Activated CD4-positive, alpha-beta T cell treated with anti-CD3 and anti-CD28 coated beads for 4 hours (primary cell): ENCODE measurements around the gene FOLR1.
A peak's percentile ranks its signal among the peaks of the same experiment; 100 is the strongest.

Experiments
- DNase-seq, 2 donors: peaks; one replicate each; pipeline ENCODE4 v3.0.0-alpha.2; 2020

Gene FOLR1

DNA sequence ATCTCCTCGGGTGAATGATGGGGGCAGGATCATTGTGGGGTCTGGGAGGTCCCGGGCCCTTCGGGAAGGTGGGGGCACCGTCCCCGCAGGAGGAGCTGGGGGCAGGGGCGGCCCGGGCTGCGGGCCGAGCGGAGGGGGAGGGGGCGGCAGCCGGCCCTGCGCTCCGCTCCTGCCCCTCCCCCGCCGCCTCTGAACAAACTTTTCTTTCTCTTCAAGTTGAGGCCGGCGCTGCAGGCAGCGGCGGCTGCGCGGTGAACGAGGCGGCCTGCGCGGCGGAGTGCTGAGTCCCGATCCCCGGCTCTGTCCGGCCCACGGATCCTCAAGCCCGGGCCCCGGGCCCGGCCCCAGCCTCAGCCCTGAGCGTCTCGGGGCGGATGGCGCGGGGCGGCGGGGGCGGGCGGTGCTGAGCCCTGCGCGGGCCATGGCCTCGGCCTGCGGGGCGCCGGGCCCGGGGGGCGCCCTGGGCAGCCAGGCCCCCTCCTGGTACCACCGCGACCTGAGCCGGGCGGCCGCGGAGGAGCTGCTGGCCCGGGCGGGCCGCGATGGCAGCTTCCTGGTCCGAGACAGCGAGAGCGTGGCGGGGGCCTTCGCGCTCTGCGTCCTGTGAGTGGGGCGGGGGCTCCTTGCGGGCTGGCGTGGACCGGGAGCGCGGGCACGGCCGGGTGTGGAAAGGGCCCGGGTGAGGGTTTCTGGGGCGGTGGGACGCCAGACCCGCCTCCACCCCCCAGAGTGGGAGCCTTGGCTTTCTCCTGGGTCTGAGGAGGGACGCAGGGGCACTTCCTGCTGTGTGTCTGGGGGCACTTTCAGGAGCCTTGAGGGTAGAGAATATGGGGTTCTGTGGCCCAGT lies 32.8 kb downstream of the FOLR1 start, which contains the start of gene INPPL1:
Gene INPPL1, plus strand, starts transcription at position 204 of the 847 bp plus-strand sequence. Its CDS starts 218 bp downstream, at position 422.
- DNase-seq = peak; percentile 37 to 44

- peak in 1 of 2 donors; percentile 35 for DNase-seq
Measured at GRCh38 chr11:72225411-72225951, 33.5 kb downstream of the FOLR1 start.

GRCh38 chr11:72226701-72227100 lies 34.8 kb downstream of the FOLR1 start:
- DNase-seq = no peak

- DNase-seq = no peak
Measured at GRCh38 chr11:72227316-72228228, 35.6 kb downstream of the FOLR1 start.

DNA sequence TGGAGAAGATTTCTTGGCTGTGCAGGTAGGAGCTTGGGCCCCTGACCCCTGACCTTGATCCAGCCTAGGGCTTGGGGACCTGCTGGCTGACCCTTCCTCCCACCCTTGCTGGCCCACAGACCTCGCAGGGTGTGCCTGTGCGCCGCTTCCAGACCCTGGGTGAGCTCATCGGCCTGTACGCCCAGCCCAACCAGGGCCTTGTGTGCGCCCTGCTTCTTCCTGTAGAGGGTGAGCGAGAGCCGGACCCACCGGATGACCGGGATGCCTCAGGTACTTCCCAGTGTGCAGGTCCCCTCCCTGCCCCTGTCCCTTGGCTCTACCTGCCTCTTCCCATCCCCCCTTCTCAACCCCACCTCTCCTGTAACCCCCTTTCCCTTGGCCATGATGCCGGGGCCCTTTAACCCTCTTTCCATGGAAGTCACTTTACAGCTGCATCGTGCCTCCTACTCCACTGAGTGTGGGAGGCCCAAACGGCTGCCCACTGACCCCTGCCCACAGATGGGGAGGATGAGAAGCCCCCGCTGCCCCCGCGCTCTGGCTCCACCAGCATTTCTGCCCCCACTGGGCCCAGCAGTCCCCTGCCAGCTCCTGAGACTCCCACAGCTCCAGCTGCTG lies 36.4 kb downstream of the FOLR1 start:
- DNase-seq = no peak

DNA sequence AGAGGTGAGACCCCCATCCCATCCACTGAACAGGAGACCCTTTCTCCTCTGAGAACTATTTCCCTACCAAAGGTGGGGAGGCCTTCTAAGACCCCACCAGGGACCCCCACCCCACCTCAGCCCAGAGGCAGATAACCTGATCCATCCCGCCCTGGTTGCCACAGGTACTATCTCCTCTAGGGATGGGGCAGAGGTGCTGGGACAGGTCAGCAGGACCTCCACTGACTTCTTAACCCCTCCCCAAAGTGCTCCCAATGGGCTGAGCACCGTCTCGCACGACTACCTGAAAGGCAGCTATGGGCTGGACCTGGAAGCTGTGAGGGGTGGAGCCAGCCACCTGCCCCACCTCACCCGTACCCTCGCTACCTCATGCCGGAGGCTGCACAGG lies 36.9 kb downstream of the FOLR1 start:
- DNase-seq = no peak

DNA sequence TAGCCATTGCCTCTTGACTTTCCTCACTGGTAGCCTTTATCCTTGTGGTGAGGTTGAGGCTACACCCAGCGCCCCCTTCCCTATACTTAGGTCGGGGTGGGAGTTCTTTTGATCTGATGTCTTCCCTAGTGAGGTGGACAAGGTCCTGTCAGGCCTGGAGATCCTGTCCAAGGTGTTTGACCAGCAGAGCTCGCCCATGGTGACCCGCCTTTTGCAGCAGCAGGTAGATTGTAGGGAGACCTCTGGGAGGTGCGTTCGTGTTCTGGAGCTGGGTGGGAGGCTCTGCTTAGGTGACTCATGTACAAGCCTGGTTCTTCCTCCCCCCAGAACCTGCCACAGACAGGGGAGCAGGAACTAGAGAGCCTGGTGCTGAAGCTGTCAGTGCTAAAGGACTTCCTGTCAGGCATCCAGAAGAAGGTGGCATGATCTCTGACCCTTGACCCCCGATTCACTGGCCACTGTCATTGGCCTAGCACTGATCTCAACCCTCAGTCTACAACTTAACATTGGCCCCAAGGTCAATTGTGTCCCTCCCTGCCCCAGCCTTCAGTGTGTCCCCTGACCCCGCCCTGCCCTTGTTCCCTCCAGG lies 37.5 kb downstream of the FOLR1 start:
- DNase-seq = no peak

DNA sequence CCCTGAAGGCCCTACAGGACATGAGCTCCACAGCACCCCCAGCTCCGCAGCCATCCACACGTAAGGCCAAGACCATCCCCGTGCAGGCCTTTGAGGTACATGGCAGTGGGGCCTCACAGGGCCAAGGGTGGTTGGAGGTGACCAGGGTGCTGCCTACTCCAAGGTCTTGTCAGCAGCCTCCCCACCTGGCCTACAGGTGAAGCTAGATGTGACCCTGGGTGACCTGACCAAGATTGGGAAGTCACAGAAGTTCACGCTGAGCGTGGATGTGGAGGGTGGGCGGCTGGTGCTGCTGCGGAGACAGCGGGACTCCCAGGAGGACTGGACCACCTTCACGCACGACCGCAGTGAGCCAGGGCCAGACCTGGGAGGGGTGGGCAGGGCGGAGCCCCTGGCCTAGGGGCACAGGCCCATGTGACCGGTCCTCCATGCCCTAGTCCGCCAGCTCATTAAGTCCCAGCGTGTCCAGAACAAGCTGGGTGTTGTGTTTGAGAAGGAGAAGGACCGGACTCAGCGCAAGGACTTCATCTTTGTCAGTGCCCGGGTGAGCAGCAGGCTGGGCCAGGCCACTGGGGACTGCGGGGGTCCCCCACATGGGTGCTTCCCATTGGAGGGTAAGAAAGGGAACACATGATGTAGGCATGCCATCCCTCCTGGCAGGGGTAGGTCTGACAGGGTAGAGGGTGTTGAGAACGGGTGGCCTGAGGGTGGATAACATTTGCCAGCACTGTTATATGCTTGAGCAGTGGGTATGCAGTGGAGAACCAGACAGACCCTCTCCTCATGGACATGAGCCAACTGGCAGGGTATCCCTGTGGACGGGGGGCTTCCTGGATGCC lies 38.2 kb downstream of the FOLR1 start:
- no peak for DNase-seq

DNA sequence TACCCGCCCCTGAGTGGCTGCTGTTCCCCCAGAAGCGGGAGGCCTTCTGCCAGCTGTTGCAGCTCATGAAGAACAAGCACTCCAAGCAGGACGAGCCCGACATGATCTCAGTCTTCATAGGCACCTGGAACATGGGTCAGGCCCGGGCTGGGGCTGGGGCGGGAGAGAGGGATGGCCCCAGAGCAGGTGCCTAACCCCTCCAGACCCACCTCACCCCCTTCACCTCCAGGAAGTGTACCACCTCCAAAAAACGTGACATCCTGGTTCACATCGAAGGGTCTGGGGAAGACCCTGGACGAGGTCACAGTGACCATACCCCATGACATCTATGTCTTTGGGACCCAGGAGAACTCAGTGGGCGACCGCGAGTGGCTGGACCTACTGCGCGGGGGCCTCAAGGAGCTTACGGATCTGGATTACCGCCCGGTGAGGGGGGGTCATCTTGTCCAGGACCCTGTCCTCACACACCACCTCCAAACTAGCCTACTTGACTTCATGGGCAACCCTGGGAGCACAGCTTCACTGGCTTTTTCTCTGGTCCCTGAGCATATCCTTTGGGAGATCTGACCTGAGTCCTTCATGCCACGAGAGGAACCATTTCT lies 38.9 kb downstream of the FOLR1 start:
- DNase-seq = no peak

GRCh38 chr11:72231396-72232259 lies 39.7 kb downstream of the FOLR1 start:
- DNase-seq = no peak

DNA sequence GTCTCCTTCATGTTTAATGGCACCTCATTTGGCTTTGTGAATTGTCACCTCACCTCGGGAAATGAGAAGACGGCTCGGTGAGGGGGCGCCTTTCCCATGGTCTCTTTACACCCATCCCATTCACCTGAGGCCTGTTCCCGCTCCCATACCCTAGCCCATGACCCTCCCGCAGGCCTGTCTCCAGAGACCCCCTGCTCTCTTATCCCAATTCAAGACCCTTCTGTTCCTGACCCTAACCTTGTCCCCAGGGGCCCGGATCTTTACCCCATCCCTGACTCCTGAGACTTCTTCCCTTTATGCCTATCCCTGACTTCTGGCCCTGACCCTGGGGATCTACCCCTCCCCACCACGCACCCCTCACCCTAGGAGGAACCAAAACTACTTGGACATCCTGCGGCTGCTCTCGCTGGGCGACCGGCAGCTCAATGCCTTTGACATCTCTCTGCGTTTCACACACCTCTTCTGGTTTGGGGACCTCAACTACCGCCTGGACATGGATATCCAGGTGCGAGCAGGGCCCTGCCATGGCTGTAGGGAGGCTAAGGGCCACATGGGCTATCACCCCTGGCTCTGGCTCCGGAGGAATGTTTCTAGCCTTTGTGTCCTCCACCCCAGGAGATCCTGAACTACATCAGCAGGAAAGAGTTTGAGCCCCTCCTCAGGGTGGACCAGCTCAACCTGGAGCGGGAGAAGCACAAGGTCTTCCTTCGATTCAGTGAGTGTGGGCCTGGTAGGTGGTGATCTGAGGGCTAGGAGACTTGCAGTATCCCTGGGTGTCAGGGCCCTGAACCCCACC lies 40.5 kb downstream of the FOLR1 start:
- DNase-seq = no peak

GRCh38 chr11:72233056-72233772 lies 41.3 kb downstream of the FOLR1 start:
- no peak for DNase-seq

DNA sequence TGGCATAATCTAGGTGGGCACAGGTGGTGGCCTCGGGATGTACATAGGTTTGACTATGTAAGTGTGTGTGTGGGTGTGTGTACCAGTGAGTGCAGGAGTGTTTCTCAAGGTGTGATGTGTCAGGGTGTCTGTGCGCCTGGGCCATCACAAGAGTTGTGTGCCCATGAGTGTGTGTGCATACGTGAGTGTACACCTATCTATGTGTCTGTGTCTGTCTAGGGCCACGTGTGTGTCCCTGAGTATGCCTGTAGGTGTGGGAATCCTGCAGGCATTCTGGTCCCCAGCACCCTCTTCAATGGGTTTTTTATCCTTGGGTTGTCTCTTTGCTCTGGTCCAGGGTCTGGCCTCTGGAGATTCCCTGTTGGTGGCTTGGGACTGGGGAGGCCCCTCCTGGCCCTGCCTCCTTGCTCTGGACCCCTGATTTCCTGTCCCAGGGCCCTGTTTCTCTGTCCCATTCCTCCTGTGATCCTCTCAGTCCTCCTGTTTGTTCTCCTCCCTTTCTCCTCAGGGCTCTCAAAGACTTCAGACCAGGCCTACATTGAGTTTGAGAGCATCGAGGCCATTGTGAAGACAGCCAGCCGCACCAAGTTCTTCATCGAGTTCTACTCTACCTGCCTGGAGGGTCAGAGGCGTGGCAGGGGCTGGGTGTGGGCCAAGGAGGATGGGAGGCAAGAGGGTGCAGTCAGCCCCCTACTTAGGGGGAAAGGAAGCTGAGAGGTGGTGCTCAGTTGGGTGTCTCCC lies 42.0 kb downstream of the FOLR1 start:
- DNase-seq = no peak

DNA sequence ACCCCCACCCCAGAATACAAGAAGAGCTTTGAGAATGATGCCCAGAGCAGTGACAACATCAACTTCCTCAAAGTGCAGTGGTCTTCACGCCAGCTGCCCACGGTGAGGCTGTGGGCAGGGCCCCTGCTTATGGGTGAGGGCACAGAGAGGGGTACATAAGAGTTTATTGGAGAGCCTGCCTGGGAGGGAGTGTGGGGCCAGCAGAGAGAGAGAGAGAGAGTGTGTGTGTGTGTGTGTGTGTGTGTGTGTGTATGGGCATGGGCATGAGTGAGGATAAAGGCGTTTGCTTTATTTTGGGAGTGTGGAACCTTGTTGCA lies 42.5 kb downstream of the FOLR1 start:
- no peak for DNase-seq

DNA sequence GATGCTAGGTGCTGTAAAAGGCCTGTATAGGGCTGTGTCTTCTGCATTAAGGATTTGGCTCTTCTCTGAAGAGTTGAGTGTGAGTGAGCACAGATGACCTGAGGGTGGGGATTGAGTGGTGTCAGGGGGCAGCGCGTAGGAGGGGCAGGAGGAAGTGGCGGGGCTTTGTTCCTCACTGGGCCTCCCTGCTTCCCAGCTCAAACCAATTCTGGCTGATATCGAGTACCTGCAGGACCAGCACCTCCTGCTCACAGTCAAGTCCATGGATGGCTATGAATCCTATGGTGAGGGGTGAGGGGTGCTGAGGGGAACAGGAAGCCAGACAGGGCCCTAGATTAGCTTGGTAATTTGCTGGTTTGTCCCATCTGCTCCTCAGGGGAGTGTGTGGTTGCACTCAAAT lies 43.0 kb downstream of the FOLR1 start:
- no peak for DNase-seq

- no peak for DNase-seq
Measured at GRCh38 chr11:72235351-72236057, 43.6 kb downstream of the FOLR1 start.

- no peak for DNase-seq
Measured at GRCh38 chr11:72236083-72236697, 44.2 kb downstream of the FOLR1 start.
